ENCODE measurements around the gene VSIG10. TPM values are rescaled to one million over a fixed set of nuclear protein-coding genes. Genes with fewer than 3 reads are reported as not detected.

VSIG10 gene
- total RNA-seq, 1 donor from 2014 or later: 22.0 TPM

GRCh38 chr12:118122264-118122663, 18.5 kb upstream of the VSIG10 start:
- no peak for DNase-seq (ENCODE audit: low read depth)
- Histone ChIP-seq H3K36me3 (ENCODE audit: control insufficient read depth, insufficient read depth, low read length) (no peaks in the 10 kb centered on the region), H3K27me3 (ENCODE audit: control insufficient read depth, insufficient read depth, low read length) (no peaks in the 10 kb centered on the region), H3K4me3 (ENCODE audit: low read depth, low read length) (no peak overlapping the region)
- TF ChIP-seq, protein P1, sequence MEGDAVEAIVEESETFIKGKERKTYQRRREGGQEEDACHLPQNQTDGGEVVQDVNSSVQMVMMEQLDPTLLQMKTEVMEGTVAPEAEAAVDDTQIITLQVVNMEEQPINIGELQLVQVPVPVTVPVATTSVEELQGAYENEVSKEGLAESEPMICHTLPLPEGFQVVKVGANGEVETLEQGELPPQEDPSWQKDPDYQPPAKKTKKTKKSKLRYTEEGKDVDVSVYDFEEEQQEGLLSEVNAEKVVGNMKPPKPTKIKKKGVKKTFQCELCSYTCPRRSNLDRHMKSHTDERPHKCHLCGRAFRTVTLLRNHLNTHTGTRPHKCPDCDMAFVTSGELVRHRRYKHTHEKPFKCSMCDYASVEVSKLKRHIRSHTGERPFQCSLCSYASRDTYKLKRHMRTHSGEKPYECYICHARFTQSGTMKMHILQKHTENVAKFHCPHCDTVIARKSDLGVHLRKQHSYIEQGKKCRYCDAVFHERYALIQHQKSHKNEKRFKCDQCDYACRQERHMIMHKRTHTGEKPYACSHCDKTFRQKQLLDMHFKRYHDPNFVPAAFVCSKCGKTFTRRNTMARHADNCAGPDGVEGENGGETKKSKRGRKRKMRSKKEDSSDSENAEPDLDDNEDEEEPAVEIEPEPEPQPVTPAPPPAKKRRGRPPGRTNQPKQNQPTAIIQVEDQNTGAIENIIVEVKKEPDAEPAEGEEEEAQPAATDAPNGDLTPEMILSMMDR (IDR thresholded peaks at IDR 0.05; ENCODE audit: insufficient read depth, low read length, poor library complexity, severe bottlenecking): no peak

DNA sequence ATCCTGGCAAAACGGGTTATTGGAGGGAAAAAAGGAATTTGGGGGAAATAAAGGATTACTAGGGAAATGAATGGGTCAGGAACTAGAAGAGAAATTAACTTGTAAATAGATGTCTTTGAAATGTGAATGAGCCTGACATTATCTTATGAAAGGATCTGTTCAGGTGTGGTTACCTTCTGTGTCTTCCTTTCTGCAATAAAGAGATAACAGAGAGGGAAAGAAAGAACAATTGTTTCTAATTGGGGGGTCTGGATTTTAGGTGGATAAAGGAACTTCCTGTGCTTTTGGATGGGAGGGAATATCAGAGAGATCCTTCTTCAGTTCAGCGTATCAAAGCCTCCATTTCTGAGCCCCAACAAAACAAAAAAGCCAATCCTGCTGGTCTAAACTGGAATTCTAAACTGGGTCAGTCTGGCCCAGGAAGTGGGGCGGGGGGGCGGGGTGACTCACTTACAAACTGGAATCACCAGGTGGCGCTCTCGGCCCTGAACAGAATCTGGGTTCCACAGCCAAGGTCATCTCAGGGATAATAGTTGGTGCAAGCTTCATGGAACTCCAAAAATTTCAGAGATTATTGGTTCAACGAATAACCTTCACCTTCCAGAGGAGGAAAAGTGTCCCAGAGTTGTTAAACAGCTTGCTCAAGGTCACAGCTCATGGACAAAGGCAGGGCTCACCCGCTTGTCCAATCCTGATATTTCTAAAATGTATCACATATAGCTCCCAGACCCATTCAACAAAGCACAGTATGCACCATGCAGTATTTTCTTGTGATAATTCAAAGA, 17.0 kb upstream of the VSIG10 start:
- no peaks in the 10 kb centered on the region for H3K36me3 ChIP-seq (ENCODE audit: control insufficient read depth, insufficient read depth, low read length)
- H3K27me3 ChIP-seq (ENCODE audit: control insufficient read depth, insufficient read depth, low read length): no peaks in the 10 kb centered on the region
- TF ChIP-seq, protein P1 (IDR thresholded peaks at IDR 0.05; ENCODE audit: insufficient read depth, low read length, poor library complexity, severe bottlenecking): peak; percentile 76
- no peak overlapping the region for H3K4me3 ChIP-seq (ENCODE audit: low read depth, low read length)
- no peak for DNase-seq (ENCODE audit: low read depth)

DNA sequence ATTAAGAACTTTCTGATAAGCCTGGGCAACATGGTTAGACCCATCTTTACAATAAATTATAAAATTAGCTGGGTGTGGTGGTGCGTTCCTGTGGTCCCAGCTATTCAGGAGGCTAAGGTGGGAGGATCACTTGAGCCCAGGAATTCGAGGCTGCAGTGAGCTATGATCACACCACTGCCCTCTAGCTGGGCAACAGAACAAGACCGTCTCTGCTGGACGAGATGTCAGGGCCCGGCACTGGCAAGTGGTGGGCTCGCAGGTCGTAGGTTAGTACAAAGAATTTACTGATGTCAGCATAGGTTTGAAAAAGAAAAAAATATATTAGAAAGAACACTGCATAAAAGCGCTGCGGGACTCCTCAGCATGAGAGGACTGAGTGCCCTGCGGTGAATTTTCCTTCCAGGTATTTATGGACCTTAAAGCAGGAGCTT, 15.7 kb upstream of the VSIG10 start:
- TF ChIP-seq, protein P1 (IDR thresholded peaks at IDR 0.05; ENCODE audit: insufficient read depth, low read length, poor library complexity, severe bottlenecking): no peak
- DNase-seq (ENCODE audit: low read depth): no peak
- Histone ChIP-seq H3K4me3 (ENCODE audit: low read depth, low read length) (no peak overlapping the region), H3K36me3 (ENCODE audit: control insufficient read depth, insufficient read depth, low read length) (no peaks in the 10 kb centered on the region), H3K27me3 (ENCODE audit: control insufficient read depth, insufficient read depth, low read length) (no peaks in the 10 kb centered on the region)

- Histone ChIP-seq H3K36me3 (ENCODE audit: control insufficient read depth, insufficient read depth, low read length) (no peaks in the 10 kb centered on the region), H3K27me3 (ENCODE audit: control insufficient read depth, insufficient read depth, low read length) (no peaks in the 10 kb centered on the region), H3K4me3 (ENCODE audit: low read depth, low read length) (no peak overlapping the region)
- no peak for DNase-seq (ENCODE audit: low read depth)
- TF ChIP-seq, protein P1 (IDR thresholded peaks at IDR 0.05; ENCODE audit: insufficient read depth, low read length, poor library complexity, severe bottlenecking): no peak
These were observed 5.3 kb upstream of the VSIG10 start for GRCh38 chr12:118109088-118109487.

- TF ChIP-seq, protein P1 (IDR thresholded peaks at IDR 0.05; ENCODE audit: insufficient read depth, low read length, poor library complexity, severe bottlenecking): no peak
- H3K36me3 ChIP-seq (ENCODE audit: control insufficient read depth, insufficient read depth, low read length): no peaks in the 10 kb centered on the region
These were observed 3.9 kb upstream of the VSIG10 start for GRCh38 chr12:118107694-118108093.

GRCh38 chr12:118107011-118107410, 3.2 kb upstream of the VSIG10 start:
- Histone ChIP-seq H3K36me3 (ENCODE audit: control insufficient read depth, insufficient read depth, low read length) (no peaks in the 10 kb centered on the region), H3K27me3 (ENCODE audit: control insufficient read depth, insufficient read depth, low read length) (no peaks in the 10 kb centered on the region), H3K4me3 (ENCODE audit: low read depth, low read length) (no peak overlapping the region)
- TF ChIP-seq, protein P1 (IDR thresholded peaks at IDR 0.05; ENCODE audit: insufficient read depth, low read length, poor library complexity, severe bottlenecking): no peak
- no peak for DNase-seq (ENCODE audit: low read depth)

More at GRCh38 chr12:118107694-118108093, 3.9 kb upstream of the VSIG10 start:
- H3K27me3 ChIP-seq (ENCODE audit: control insufficient read depth, insufficient read depth, low read length): no peaks in the 10 kb centered on the region
- DNase-seq (ENCODE audit: low read depth): no peak
- H3K4me3 ChIP-seq (ENCODE audit: low read depth, low read length): no peak overlapping the region

Data from kidney epithelial cell (primary cell).